Omental fat pad (tissue), 4 donors: ENCODE measurements around the gene TBC1D22A. TPM values are rescaled to one million over a fixed set of nuclear protein-coding genes. Genes with fewer than 3 reads are reported as not detected.

ENCODE experiments used
- ATAC-seq: fragments of 150-250 bp; one replicate; pipeline ENCODE4 v1.9.1; 2016; ENCODE audit warnings: mild to moderate bottlenecking, moderate library complexity; ENCODE audit not compliant: low FRiP score
- DNase-seq: peaks from one replicate; pipeline ENCODE4 v3.0.0-alpha.2; 2019; ENCODE audit warnings: low spot score
- total RNA-seq, 4 donors: library from RNA; depleted of rRNA; stranded (reverse); fragments of >200 nt; gene quantifications; one replicate each; pipeline ENCODE4 v1.1.0, GENCODE V29; 2016
- TF ChIP-seq, protein P1 (sequence below), 3 donors: fragments of 450-650 bp; IDR thresholded peaks; one replicate each; pipeline ENCODE4 v1.5.1; 2016 to 2017; ENCODE audit warnings: antibody characterized with exemption in 3 of 3, mild to moderate bottlenecking in 3 of 3, moderate library complexity in 2 of 3

The TBC1D22A gene
- total RNA-seq, 4 donors from 2014 or later: 21.3 to 31.2 (median 24.5) TPM

DNA sequence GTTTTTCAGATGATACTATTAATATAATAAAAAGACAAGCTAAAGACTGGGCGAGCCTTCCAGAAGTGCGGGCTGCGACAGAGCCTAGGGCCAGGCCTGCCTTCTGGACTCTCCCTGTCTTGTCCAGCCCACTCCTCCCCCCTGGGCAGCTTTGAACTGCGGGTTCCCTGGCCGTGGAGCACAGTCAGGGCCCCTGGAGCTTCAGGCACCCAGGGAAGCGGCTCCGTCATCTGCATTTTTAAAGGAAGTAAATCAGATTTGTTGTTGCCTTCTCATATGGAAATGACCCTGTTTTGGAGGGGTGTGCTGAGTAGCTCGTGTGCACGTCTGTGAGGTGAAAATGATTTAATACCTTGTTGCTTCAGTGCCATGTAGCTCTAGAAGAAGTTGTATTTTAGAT lies 265.3 kb downstream of the TBC1D22A start:
- TF ChIP-seq, protein P1, sequence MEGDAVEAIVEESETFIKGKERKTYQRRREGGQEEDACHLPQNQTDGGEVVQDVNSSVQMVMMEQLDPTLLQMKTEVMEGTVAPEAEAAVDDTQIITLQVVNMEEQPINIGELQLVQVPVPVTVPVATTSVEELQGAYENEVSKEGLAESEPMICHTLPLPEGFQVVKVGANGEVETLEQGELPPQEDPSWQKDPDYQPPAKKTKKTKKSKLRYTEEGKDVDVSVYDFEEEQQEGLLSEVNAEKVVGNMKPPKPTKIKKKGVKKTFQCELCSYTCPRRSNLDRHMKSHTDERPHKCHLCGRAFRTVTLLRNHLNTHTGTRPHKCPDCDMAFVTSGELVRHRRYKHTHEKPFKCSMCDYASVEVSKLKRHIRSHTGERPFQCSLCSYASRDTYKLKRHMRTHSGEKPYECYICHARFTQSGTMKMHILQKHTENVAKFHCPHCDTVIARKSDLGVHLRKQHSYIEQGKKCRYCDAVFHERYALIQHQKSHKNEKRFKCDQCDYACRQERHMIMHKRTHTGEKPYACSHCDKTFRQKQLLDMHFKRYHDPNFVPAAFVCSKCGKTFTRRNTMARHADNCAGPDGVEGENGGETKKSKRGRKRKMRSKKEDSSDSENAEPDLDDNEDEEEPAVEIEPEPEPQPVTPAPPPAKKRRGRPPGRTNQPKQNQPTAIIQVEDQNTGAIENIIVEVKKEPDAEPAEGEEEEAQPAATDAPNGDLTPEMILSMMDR (IDR thresholded peaks at IDR 0.05): no peak
- DNase-seq (no peak), ATAC-seq (no peak)

DNA sequence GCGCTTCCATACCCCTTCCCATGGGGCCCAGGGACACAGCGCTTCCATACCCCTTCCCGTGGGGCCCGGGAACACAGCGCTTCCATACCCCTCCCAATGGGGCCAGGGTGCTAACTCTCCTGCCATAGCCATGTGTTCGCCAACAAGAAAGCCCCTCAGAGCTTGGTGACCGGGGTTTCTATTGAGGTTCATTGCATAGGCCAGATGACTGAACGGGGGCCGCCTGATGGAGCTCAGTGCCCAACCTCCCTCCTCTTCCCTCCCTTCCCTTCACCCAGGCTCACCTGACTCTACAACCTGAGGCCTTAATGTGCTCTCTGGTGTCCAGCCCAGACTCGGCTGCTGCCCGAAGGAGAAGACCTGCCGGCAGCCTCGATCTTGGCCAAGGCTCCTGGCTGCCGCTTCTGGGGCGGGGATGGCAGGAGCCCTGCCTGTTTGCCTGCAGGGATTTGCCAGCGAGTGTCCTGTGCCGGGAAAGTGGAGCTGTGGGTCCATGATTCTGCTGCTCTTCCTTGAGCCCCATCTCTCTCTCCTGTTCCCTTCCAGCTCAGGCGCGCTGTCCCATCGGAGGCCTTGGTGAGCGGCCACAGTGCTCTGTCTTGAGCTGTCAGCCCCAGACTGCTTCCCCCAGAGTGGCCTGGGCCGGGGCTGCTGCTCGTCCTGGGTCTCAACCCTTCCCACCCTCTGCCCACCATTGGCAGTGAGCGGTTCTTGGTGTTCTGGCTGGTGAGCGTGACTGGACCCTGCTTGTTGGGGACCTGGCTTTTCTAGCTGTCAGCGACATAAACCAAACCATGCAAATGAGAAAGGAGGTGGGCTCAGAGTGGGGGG lies 267.0 kb downstream of the TBC1D22A start:
- no peak for DNase-seq
- TF ChIP-seq, protein P1 (IDR thresholded peaks at IDR 0.05): no peak
- no peak for ATAC-seq

- DNase-seq (no peak), ATAC-seq (no peak)
- TF ChIP-seq, protein P1 (IDR thresholded peaks at IDR 0.05): no peak
Measured at GRCh38 chr22:47030143-47030661, 267.8 kb downstream of the TBC1D22A start.

- DNase-seq: no peak
- ATAC-seq: no peak
- TF ChIP-seq, protein P1 (IDR thresholded peaks at IDR 0.05): no peak
Measured at GRCh38 chr22:47030881-47031627, 268.6 kb downstream of the TBC1D22A start.

DNA sequence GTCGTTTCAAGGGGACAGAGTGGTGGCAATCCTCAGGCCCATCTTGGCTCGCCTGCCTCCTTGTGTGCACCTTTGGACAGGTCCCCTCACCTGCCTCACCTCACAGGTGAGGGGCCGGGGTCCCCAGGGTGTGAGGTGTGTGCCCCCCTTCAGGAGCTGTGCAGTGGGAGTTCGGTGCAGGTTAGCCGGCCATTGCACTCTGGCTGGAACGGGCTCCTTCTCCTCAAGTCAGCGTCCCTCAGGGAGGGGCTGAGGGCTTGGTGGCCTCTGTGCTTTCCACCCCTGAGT lies 269.1 kb downstream of the TBC1D22A start:
- ATAC-seq (no peak), DNase-seq (no peak)
- TF ChIP-seq, protein P1 (IDR thresholded peaks at IDR 0.05): no peak

GRCh38 chr22:47032091-47032943 lies 269.9 kb downstream of the TBC1D22A start:
- ATAC-seq (no peak), DNase-seq (no peak)
- TF ChIP-seq, protein P1 (IDR thresholded peaks at IDR 0.05): no peak
